Right kidney (tissue), 1 donor: ENCODE data around the gene SLC35A3.

Experiments used
- DNase-seq: peaks from one replicate; pipeline ENCODE4 v3.0.0-alpha.2; 2016

The SLC35A3 gene

DNA sequence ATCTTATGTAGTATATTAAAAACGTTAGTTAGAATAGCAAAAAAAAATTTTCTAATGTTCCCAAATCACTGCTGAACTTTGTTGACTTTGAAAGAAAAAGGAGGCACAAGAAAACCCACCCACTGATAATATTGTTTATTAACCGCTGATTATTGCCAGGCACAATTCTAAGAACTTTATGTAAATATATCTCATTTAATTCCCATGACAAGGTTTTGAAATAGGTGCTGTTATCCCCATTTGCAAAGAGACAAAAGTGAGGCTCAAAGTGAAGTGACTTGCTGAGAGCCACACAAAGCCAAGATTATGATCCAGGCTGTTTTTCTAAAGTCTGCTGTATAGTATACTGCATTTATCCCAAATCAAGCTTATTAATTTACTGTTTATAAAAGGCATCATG, 106.5 kb downstream of the SLC35A3 start:
- no peak for DNase-seq

DNA sequence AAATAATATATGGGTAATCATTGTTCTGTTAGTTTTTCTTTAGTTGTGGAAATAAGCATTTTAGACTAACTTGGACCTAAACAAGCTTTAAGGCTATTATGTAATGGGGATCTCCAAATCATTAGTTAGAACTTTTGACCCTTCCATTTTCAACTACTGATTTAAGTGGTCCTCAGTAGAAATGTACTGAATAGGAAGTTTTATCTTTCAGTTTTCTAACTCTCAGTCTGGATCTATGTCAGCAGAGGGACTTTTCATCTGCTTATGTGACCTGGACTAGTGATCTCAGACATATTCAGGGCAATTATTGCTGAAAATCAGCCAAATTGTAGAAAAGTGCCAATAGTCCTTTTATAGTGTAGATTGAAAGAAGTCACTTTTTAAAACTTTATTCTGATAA, 106.9 kb downstream of the SLC35A3 start:
- no peak for DNase-seq

DNA sequence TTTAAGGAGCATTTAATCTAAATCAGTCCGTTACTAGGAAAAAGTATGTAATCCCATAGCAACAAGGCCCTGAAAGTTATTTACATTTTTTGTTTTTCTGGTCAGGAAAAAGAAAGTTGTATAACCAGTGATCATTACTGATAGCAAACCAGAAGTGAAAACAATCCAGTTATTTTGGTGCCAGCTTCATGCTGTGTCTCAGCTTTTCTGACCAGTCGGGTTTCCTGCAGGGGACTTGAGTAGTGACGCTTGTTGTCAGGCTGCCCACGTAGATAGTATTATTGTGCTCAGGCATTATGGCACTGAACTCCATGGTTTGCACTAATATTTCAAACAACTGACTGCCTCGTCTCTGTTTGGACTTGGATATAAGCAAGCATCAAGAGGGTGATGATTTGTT, 107.7 kb downstream of the SLC35A3 start:
- DNase-seq = no peak

DNA sequence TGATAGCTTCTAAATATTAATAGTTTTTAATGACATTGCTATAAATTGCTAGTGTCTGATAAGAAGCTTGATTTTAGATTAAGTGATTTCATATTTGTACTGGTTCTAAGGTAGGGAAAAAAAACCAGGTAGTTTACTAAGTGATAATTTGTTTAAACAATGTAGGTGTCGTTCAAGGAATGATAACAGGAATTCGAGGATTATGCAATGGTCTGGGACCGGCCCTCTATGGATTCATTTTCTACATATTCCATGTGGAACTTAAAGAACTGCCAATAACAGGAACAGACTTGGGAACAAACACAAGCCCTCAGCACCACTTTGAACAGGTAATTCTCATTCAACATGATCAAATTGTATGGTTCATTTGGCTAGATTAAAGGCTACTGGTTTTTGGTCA, 110.5 kb downstream of the SLC35A3 start:
- no peak for DNase-seq
